Ovary (tissue), 9 donors: Measurements from ENCODE around the gene MSI2. TPM values are rescaled to one million over a fixed set of nuclear protein-coding genes. Genes with fewer than 3 reads are reported as not detected.

Source experiments
- DNase-seq, 5 donors: peaks; one replicate each; pipeline ENCODE4 v3.0.0-alpha.2; 2019 to 2020
- H3K27ac ChIP-seq, 2 donors: fragments of 200-600 bp; one replicate each; pipeline versions ENCODE4 v1.5.1 to v1.8.0; 2019 to 2022
- H3K27me3 ChIP-seq: fragments of 200-600 bp; one replicate; pipeline ENCODE4 v1.8.0; 2022
- H3K36me3 ChIP-seq: fragments of 200-600 bp; sonication (generic); one replicate; pipeline ENCODE4 v1.5.1; 2019
- H3K4me1 ChIP-seq: one replicate; pipeline ENCODE4 v1.8.1; 2013; ENCODE audit warnings: mild to moderate bottlenecking, moderate library complexity; ENCODE audit not compliant: insufficient read depth
- H3K4me3 ChIP-seq: fragments of 200-600 bp; sonication (generic); one replicate; pipeline ENCODE4 v1.5.1; 2017
- H3K9me3 ChIP-seq, 2 donors: fragments of 200-600 bp in 1 of 2; sonication (generic) in 1 of 2; one replicate each; pipeline versions ENCODE4 v1.5.1 to v1.8.1; 2013 to 2019; ENCODE audit warnings: mild to moderate bottlenecking in 1 of 2, moderate library complexity in 1 of 2
- EP300 ChIP-seq: sonication (generic); formaldehyde crosslinking; IDR thresholded peaks from one replicate; pipeline ENCODE4 v1.6.1; 2017; ENCODE audit warnings: antibody characterized with exemption
- POLR2A ChIP-seq: fragments of 450-650 bp; IDR thresholded peaks from one replicate; pipeline ENCODE4 v1.6.1; 2017; ENCODE audit warnings: antibody characterized with exemption, mild to moderate bottlenecking, moderate library complexity
- WGBS, 3 donors: extraction: QIAGEN DNeasy Blood & Tissue Kit in 1 of 3; methylation state at CpG; one replicate each; pipeline versions ENCODE4 v1.1.5 to v1.1.7; 2013 to 2017; 5-methylcytosine and 5-hydroxymethylcytosine counted together
- intact Hi-C, 4 donors: fragments of 100-400 bp; cut with DNase I; formaldehyde crosslinking; loops; one replicate each; pipeline versions ENCODE4 v1.11.0 to v1.15.1; 2022 to 2023
- polyA plus RNA-seq, 2 donors: library from polyadenylated mRNA; stranded (reverse); fragments of 200-250 nt in 1 of 2; fragments of 350-450 nt in 1 of 2; fragmentation: Illumina TruSeq in 1 of 2; extraction: RNeasy Lipid Tissue Mini Kit (QIAGEN cat#74804) in 1 of 2; gene quantifications; one replicate each; pipeline ENCODE4 v1.2.3, GENCODE V29; 2013 to 2014
- total RNA-seq, 7 donors: library from RNA; depleted of rRNA in 2 of 7; stranded (reverse); fragments of >200 nt in 2 of 7; fragmentation: NEBNext Ultra II Directional in 3 of 7; extraction: Animal tissue kit (Norgen Biotek cat#: 25700) in 3 of 7; gene quantifications; one replicate each; pipeline versions ENCODE4 v1.1.0 to v1.2.4, GENCODE V29; 2016 to 2023
- TF ChIP-seq, protein P1 (sequence below), 3 donors: fragments of 450-650 bp in 2 of 3; fragments of 200-600 bp in 1 of 3; IDR thresholded peaks; one replicate each; pipeline versions ENCODE4 v1.5.1 to v1.8.0; 2016 to 2022; ENCODE audit warnings: antibody characterized with exemption in 3 of 3, mild to moderate bottlenecking in 1 of 3
- donor health status: DM: no; HTN: no; CAD: no; lungs with moderate emphysema.
- donor health status: DM: no; HTN: no; CAD: no.
- donor health status: Bipolar disorder and iron deficiency.
- donor health status: DM: yes; HTN: yes; CAD: no.
- donor health status: DM: no; HTN: no; CAD: no.
- donor health status: DM: yes; HTN: yes; CAD: no.

Gene MSI2
- total and polyA plus RNA-seq, 9 donors = 43.1 to 199 (median 120) TPM

DNA sequence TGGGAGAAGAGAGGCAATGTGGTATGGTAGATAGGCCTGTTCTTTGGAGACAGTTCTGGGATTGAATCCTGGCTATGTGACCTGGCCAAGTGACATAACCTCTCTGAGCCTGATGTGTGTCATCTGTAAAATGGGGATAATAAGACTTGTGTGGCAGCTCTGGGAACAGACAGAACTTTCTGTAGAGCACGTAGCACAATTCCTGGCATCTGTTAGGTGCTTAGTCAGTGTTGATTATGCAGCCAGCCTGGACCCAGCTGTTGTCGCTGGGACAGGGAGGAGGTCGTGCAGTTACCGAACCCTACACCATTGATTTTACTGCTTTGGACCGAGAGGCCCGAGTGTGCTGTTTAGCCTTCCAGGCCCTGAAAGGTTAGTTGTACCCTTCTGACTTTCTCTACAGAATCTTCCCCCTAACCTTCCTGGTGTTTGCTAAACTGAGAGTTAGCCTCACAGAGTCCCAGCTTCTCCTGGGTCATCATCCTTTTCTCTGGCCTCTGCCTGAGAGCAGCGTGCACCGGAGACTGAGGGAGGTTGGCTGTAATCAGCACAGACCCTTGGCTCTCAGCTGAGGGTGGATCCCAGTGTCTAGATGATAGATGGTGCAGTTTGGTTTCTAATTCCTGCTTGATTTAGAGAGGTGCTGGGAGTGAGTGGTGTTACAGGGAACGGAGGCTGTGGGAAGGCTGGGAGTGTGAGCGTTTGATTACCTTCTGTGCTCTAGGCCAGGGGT lies 31.9 kb downstream of the MSI2 start:
- TF ChIP-seq EP300 (no peak), POLR2A (no peak)
- TF ChIP-seq, protein P1, sequence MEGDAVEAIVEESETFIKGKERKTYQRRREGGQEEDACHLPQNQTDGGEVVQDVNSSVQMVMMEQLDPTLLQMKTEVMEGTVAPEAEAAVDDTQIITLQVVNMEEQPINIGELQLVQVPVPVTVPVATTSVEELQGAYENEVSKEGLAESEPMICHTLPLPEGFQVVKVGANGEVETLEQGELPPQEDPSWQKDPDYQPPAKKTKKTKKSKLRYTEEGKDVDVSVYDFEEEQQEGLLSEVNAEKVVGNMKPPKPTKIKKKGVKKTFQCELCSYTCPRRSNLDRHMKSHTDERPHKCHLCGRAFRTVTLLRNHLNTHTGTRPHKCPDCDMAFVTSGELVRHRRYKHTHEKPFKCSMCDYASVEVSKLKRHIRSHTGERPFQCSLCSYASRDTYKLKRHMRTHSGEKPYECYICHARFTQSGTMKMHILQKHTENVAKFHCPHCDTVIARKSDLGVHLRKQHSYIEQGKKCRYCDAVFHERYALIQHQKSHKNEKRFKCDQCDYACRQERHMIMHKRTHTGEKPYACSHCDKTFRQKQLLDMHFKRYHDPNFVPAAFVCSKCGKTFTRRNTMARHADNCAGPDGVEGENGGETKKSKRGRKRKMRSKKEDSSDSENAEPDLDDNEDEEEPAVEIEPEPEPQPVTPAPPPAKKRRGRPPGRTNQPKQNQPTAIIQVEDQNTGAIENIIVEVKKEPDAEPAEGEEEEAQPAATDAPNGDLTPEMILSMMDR (IDR thresholded peaks at IDR 0.05) = no peak
- Histone ChIP-seq H3K27ac (peak overlapping the region; percentile 44 to 84), H3K9me3 (no peaks in the 10 kb centered on the region), H3K4me1 (peaks cover 41% of the 10 kb centered on the region), H3K4me3 (no peak overlapping the region), H3K27me3 (no peaks in the 10 kb centered on the region), H3K36me3 (no peaks in the 10 kb centered on the region)
- DNase-seq = peak in 3 of 5 donors; percentile 44 to 53 (median 53)
- intact Hi-C loops = no loop called here
- 9 to 21% (median 17%) methylated on average over 10 of the region's 10 CpGs for WGBS, 3 donors

DNA sequence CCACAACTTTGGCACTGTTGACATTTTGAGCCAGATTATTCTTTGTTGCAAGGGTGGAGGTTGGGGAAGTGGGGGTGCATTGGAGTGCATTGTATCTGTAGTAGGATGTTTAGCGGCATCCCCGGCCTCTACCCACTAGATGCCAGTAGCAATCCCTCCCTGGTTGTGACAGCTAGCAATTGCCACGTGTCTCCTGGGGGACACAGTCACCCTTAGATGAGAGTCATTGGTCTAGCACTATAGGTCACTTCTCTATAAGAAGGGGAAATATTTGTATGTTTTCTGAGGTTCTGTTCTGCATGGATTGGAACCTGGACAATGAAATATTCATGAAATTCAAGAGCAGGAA lies 32.4 kb downstream of the MSI2 start:
- Histone ChIP-seq H3K4me3 (no peak overlapping the region), H3K9me3 (no peaks in the 10 kb centered on the region), H3K36me3 (no peaks in the 10 kb centered on the region), H3K27ac (peak overlapping the region; percentile 25 to 84), H3K4me1 (peaks cover 38% of the 10 kb centered on the region), H3K27me3 (no peaks in the 10 kb centered on the region)
- 24 to 51% (median 41%) methylated on average over 3 of the region's 3 CpGs for WGBS, 3 donors
- intact Hi-C loops = no loop called here
- DNase-seq = no peak
- TF ChIP-seq EP300 = no peak
- no peak for TF ChIP-seq POLR2A
- TF ChIP-seq, protein P1 (IDR thresholded peaks at IDR 0.05) = no peak

DNA sequence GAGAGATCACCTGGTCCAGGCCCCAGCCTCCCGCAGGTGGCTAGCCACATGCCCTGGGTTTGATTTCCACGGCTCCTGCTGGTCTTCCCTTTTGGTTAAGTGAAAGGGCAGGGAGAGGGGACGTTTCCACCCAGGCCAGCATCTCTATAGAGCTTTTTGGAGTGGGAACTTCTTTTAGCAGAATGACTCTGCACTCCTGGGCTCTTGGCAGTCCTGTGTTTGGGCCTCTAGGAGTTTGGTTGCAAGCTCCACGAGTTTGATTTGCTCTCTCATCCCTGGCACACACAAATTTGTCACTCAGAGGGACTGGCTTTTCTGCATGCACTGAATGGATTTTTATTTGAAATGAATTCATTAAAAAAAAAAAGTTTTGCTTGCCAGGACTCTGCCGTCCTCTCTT lies 32.8 kb downstream of the MSI2 start:
- Histone ChIP-seq H3K4me3 (no peak overlapping the region), H3K4me1 (peaks cover 36% of the 10 kb centered on the region), H3K27ac (peak overlapping the region in 1 of 2 donors; percentile 84), H3K27me3 (no peaks in the 10 kb centered on the region), H3K9me3 (no peaks in the 10 kb centered on the region), H3K36me3 (no peaks in the 10 kb centered on the region)
- no peak for DNase-seq
- TF ChIP-seq POLR2A = no peak
- TF ChIP-seq, protein P1 (IDR thresholded peaks at IDR 0.05) = no peak
- 50 to 59% (median 54%) methylated on average over 5 of the region's 5 CpGs for WGBS, 3 donors
- intact Hi-C loops = no loop called here

DNA sequence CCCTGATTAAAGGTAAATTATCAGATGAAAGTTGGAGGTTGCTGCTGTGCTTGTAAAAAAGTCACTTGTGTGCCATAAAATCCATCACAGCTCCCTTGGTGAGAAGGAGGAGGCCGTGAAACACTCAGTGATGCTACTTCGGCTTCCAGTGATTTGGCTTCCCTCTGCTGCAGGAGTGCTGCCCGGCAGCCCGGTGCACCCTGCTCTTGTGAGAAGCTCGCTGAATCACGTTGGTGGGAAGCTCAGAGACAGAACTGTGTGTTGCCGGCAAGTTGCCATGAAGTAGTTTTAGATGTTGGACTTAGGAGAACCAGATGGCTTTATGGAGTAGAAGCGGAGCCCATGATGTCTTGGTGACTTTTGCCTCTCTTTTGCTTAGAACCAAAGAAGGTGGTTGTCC lies 33.3 kb downstream of the MSI2 start:
- H3K9me3 ChIP-seq = no peaks in the 10 kb centered on the region
- TF ChIP-seq, protein P1 (IDR thresholded peaks at IDR 0.05) = no peak
- TF ChIP-seq EP300 (no peak), POLR2A (no peak)
- 21 to 52% (median 40%) methylated on average over 8 of the region's 8 CpGs for WGBS, 3 donors
- H3K4me3 ChIP-seq = no peak overlapping the region
- H3K27ac ChIP-seq = peak overlapping the region in 1 of 2 donors; percentile 84
- no peak for DNase-seq
- H3K27me3 ChIP-seq = no peaks in the 10 kb centered on the region
- peaks cover 35% of the 10 kb centered on the region for H3K4me1 ChIP-seq
- H3K36me3 ChIP-seq = no peaks in the 10 kb centered on the region
- intact Hi-C loops = no loop called here
